ENCODE data around the gene ERBB2.

- TF ChIP-seq CTCF (IDR thresholded peaks at IDR 0.05) (no peak), POLR2A (IDR thresholded peaks at IDR 0.05) (no peak), POLR2AphosphoS5 (IDR thresholded peaks at IDR 0.05) (no peak)
Observed at GRCh38 chr17:39751016-39751543, 51.2 kb downstream of the ERBB2 start.

Data from upper lobe of left lung (tissue), 4 donors.